Caco-2 (cell line): Measurements from ENCODE around the gene NUDT1. TPM values are rescaled to one million over a fixed set of nuclear protein-coding genes. Genes with fewer than 3 reads are reported as not detected.

ENCODE experiments used
- BruUV-seq: library from RNA; stranded (reverse); fragments of 400-500 nt; replicated peaks from 2 replicates; lab custom pipeline; 2021; lab: Mats Ljungman, UMichigan
- CTCF ChIA-PET: fragments of 300-600 bp; sonication (Branson Sonifier 250); formaldehyde crosslinking; loops from one replicate; lab custom pipeline; 2022; ENCODE audit warnings: antibody characterized with exemption; lab: Charles Lee
- POLR2A ChIA-PET: fragments of 300-600 bp; sonication (Branson Sonifier 250); formaldehyde crosslinking; loops from one replicate; lab custom pipeline; 2022; ENCODE audit warnings: antibody characterized with exemption; lab: Charles Lee
- DNase-seq, 2 experiments: peaks; one replicate each; pipeline versions ENCODE4 v3.0.0 to v3.0.0-alpha.2; 2020 to 2022
- H3K27me3 ChIP-seq: replicated peaks from 2 replicates; pipeline ENCODE4 v1.6.0; 2011; ENCODE audit warnings: low read length; ENCODE audit not compliant: control insufficient read depth, insufficient read depth
- H3K36me3 ChIP-seq: 2 replicates; pipeline ENCODE4 v1.5.1; 2011; ENCODE audit warnings: low read length; ENCODE audit not compliant: control insufficient read depth, insufficient read depth
- H3K4me1 ChIP-seq: fragments of 250-450 bp; sonication (Bioruptor Pico); 2 replicates; pipeline ENCODE4 v1.5.1; 2020; ENCODE audit warnings: mild to moderate bottlenecking
- H3K4me3 ChIP-seq: 2 replicates; pipeline ENCODE4 v1.5.1; 2011; ENCODE audit warnings: low read depth, mild to moderate bottlenecking, control low read depth, low read length
- H3K9me3 ChIP-seq: fragments of 250-450 bp; sonication (Bioruptor Pico); 2 replicates; pipeline ENCODE4 v1.5.1; 2020; ENCODE audit warnings: mild to moderate bottlenecking, moderate library complexity
- H3K27ac Mint-ChIP-seq: one replicate; pipeline ENCODE4 v1.8.0; 2022; ENCODE audit warnings: mixed read lengths; ENCODE audit not compliant: unreplicated experiment
- H3K27me3 Mint-ChIP-seq: one replicate; pipeline ENCODE4 v1.8.0; 2022; ENCODE audit warnings: mixed read lengths; ENCODE audit not compliant: insufficient read depth, unreplicated experiment
- H3K36me3 Mint-ChIP-seq: one replicate; pipeline ENCODE4 v1.8.0; 2022; ENCODE audit warnings: mild to moderate bottlenecking, mixed read lengths; ENCODE audit not compliant: insufficient read depth, unreplicated experiment
- H3K4me1 Mint-ChIP-seq: one replicate; pipeline ENCODE4 v1.8.0; 2022; ENCODE audit warnings: low read depth, mixed read lengths; ENCODE audit not compliant: unreplicated experiment
- H3K4me3 Mint-ChIP-seq: one replicate; pipeline ENCODE4 v1.8.0; 2022; ENCODE audit warnings: mild to moderate bottlenecking, moderate library complexity, mixed read lengths; ENCODE audit not compliant: unreplicated experiment
- H3K9me3 Mint-ChIP-seq: one replicate; pipeline ENCODE4 v1.8.0; 2022; ENCODE audit warnings: mixed read lengths; ENCODE audit not compliant: unreplicated experiment
- intact Hi-C: fragments of 100-400 bp; cut with micrococcal nuclease; formaldehyde crosslinking; loops from one replicate; pipeline ENCODE4 v1.10.0; 2022; ENCODE audit not compliant: unreplicated experiment
- total RNA-seq: library from RNA; stranded (reverse); gene quantifications from 2 replicates; pipeline ENCODE4 v1.2.3, GENCODE V29; 2022
- TF ChIP-seq, protein P1 (sequence below), 2 experiments: fragments of 200-600 bp in 1 of 2; IDR thresholded peaks; 1 replicate in 1 of 2; 2 replicates in 1 of 2; pipeline versions ENCODE4 v1.5.1 to v1.8.0; 2011 to 2022; ENCODE audit warnings: antibody characterized with exemption in 1 of 2, control low read depth in 1 of 2, inconsistent platforms in 1 of 2, low read depth in 1 of 2, low read length in 1 of 2, mild to moderate bottlenecking in 1 of 2, moderate library complexity in 1 of 2; ENCODE audit not compliant: insufficient read depth in 1 of 2, severe bottlenecking in 1 of 2, unreplicated experiment in 1 of 2

Gene NUDT1
- total RNA-seq, 1 experiment from 2014 or later, result 42.8 TPM

DNA sequence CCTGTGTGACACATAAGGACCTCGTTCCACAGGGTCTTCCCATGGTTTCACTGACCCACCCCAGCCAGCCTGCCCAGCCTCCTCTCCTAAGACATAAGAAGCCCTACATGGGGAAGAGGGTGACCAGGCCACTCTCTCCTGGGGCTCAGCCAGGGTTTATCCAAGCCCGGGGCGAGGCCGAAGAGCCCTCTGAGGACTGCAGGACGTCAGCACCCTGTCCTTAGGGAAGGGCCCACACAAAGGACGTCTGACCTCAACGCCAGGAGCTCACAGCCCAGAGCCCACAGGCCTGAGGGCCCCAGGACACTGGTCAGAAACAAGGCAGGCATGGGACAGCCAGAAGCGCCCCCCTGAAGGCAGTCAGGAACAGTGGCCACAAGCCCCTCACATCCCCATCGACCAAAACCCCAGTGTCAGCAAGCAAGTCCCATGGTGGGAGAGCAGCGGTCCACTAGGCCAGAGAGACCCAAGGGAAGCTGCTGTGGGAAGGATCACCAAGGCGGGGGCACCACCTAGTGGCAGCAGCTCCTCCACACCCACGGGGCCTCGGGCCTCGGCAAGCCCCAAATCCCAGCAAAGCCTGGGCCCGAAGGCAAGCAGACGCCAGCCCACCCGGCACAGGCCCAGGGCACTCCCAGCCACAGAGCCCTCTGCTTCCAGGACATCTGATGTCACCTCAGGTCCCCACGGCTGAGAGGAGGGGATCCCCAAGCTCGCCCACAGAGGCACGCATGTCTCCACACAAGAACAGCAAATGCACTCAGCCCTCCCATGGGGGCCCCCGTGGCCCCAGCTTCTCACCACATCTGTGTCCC is 32.7 kb upstream of the NUDT1 start:
- Mint-ChIP-seq H3K27ac (no peak overlapping the region), H3K36me3 (peaks cover 65% of the 10 kb centered on the region)

GRCh38 chr7:2209961-2210323 is 32.1 kb upstream of the NUDT1 start:
- TF ChIP-seq, protein P1, sequence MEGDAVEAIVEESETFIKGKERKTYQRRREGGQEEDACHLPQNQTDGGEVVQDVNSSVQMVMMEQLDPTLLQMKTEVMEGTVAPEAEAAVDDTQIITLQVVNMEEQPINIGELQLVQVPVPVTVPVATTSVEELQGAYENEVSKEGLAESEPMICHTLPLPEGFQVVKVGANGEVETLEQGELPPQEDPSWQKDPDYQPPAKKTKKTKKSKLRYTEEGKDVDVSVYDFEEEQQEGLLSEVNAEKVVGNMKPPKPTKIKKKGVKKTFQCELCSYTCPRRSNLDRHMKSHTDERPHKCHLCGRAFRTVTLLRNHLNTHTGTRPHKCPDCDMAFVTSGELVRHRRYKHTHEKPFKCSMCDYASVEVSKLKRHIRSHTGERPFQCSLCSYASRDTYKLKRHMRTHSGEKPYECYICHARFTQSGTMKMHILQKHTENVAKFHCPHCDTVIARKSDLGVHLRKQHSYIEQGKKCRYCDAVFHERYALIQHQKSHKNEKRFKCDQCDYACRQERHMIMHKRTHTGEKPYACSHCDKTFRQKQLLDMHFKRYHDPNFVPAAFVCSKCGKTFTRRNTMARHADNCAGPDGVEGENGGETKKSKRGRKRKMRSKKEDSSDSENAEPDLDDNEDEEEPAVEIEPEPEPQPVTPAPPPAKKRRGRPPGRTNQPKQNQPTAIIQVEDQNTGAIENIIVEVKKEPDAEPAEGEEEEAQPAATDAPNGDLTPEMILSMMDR (IDR thresholded peaks at IDR 0.05; ENCODE audit: insufficient read depth in 1 of 2, low read depth in 1 of 2, low read length in 1 of 2, severe bottlenecking in 1 of 2, unreplicated experiment in 1 of 2), result no peak
- Mint-ChIP-seq H3K4me3 (no peak overlapping the region), H3K36me3 (peaks cover 69% of the 10 kb centered on the region), H3K9me3 (no peaks in the 10 kb centered on the region), H3K27me3 (no peaks in the 10 kb centered on the region), H3K4me1 (peaks cover 8% of the 10 kb centered on the region), H3K27ac (no peak overlapping the region)
- no TSS peak for BruUV-seq
- POLR2A ChIA-PET, result no interaction called here
- no peak for DNase-seq
- Histone ChIP-seq H3K4me3 (no peak overlapping the region), H3K36me3 (peaks cover 11% of the 10 kb centered on the region), H3K27me3 (no peaks in the 10 kb centered on the region), H3K9me3 (no peaks in the 10 kb centered on the region), H3K4me1 (peaks cover 8% of the 10 kb centered on the region)
- CTCF ChIA-PET, result interaction anchor here (0.7 to 1.7 kb wide), 3 partner anchors 15 to 394 kb away, joined by 3 to 4 read pairs (median 4); no protein-coding TSS in a partner anchor
- intact Hi-C loops, result no loop called here

More for the DNA sequence above, 32.7 kb upstream of the NUDT1 start:
- ChIA-PET POLR2A (no interaction called here), CTCF (interaction anchor here (0.7 to 1.7 kb wide), 3 partner anchors 14 to 393 kb away, joined by 3 to 4 read pairs (median 4); no protein-coding TSS in a partner anchor)
- H3K4me3 ChIP-seq, result no peak overlapping the region
- Mint-ChIP-seq H3K4me1 (peaks cover 9% of the 10 kb centered on the region), H3K9me3 (no peaks in the 10 kb centered on the region), H3K27me3 (no peaks in the 10 kb centered on the region), H3K4me3 (no peak overlapping the region)
- intact Hi-C loops, result no loop called here
- H3K27me3 ChIP-seq, result no peaks in the 10 kb centered on the region
- no peaks in the 10 kb centered on the region for H3K9me3 ChIP-seq
- peaks cover 9% of the 10 kb centered on the region for H3K36me3 ChIP-seq
- TF ChIP-seq, protein P1 (IDR thresholded peaks at IDR 0.05; ENCODE audit: insufficient read depth in 1 of 2, low read depth in 1 of 2, low read length in 1 of 2, severe bottlenecking in 1 of 2, unreplicated experiment in 1 of 2), result peak; percentile 61 to 75
- peak; percentile 59 to 72 for DNase-seq
- H3K4me1 ChIP-seq, result peaks cover 13% of the 10 kb centered on the region
- BruUV-seq, result no TSS peak

- Histone ChIP-seq H3K9me3 (no peaks in the 10 kb centered on the region), H3K27me3 (no peaks in the 10 kb centered on the region), H3K4me3 (no peak overlapping the region), H3K4me1 (peaks cover under 1% of the 10 kb centered on the region; the same call in 1 of the 2 replicates), H3K36me3 (peaks cover 12% of the 10 kb centered on the region)
- ChIA-PET POLR2A (no interaction called here), CTCF (interaction anchor here (0.5 to 1.7 kb wide), 4 partner anchors 16 to 394 kb away, joined by 3 to 4 read pairs (median 4); no protein-coding TSS in a partner anchor)
- intact Hi-C loops, result no loop called here
- peaks cover 67% of the 10 kb centered on the region for H3K36me3 Mint-ChIP-seq
- H3K4me3 Mint-ChIP-seq, result no peak overlapping the region
- H3K27ac Mint-ChIP-seq, result no peak overlapping the region
- peaks cover under 1% of the 10 kb centered on the region for H3K4me1 Mint-ChIP-seq
- H3K9me3 Mint-ChIP-seq, result no peaks in the 10 kb centered on the region
- BruUV-seq, result no TSS peak
- no peaks in the 10 kb centered on the region for H3K27me3 Mint-ChIP-seq
- TF ChIP-seq, protein P1 (IDR thresholded peaks at IDR 0.05; ENCODE audit: insufficient read depth in 1 of 2, low read depth in 1 of 2, low read length in 1 of 2, severe bottlenecking in 1 of 2, unreplicated experiment in 1 of 2), result no peak
- DNase-seq, result no peak
Measured at GRCh38 chr7:2210551-2211258, 31.3 kb upstream of the NUDT1 start.
